Type B pancreatic cell (in vitro differentiated cells): Measurements from ENCODE around the gene ITGA8. TPM values are rescaled to one million over a fixed set of nuclear protein-coding genes. Genes with fewer than 3 reads are reported as not detected.

ENCODE experiments used
- DNase-seq: peaks from one replicate; pipeline ENCODE4 v3.0.0; 2021; ENCODE audit warnings: mixed read lengths; ENCODE audit not compliant: unreplicated experiment; ENCODE audit errors: extremely low spot score
- H3K27ac Mint-ChIP-seq: 2 replicates; pipeline ENCODE4 v1.8.0; 2021; ENCODE audit warnings: mild to moderate bottlenecking, mixed read lengths
- H3K27me3 Mint-ChIP-seq: 2 replicates; pipeline ENCODE4 v1.8.0; 2021; ENCODE audit warnings: mixed read lengths
- H3K36me3 Mint-ChIP-seq: 2 replicates; pipeline ENCODE4 v1.8.0; 2021; ENCODE audit warnings: mixed read lengths
- H3K4me1 Mint-ChIP-seq: one replicate; pipeline ENCODE4 v1.8.0; 2021; ENCODE audit warnings: mixed read lengths; ENCODE audit not compliant: unreplicated experiment
- H3K4me3 Mint-ChIP-seq: 2 replicates; pipeline ENCODE4 v1.8.0; 2021; ENCODE audit warnings: mild to moderate bottlenecking, mixed read lengths
- H3K9me3 Mint-ChIP-seq: 2 replicates; pipeline ENCODE4 v1.8.0; 2021; ENCODE audit warnings: mixed read lengths
- total RNA-seq: library from RNA; stranded (reverse); gene quantifications from 2 replicates; pipeline ENCODE4 v1.2.1, GENCODE V29; 2021; ENCODE audit warnings: low replicate concordance
- TF ChIP-seq, protein P1 (sequence below): fragments of 200-600 bp; sonication (generic); conservative IDR thresholded peaks from 2 replicates; pipeline ENCODE4 v1.5.0; 2021; ENCODE audit warnings: antibody characterized with exemption, mild to moderate bottlenecking

The ITGA8 gene
- total RNA-seq, 1 donor from 2014 or later = 10.1 TPM

GRCh38 chr10:15723803-15724202 is 4.1 kb upstream of the ITGA8 start:
- peaks cover 8% of the 10 kb centered on the region for H3K4me1 Mint-ChIP-seq
- DNase-seq = no peak
- no peak overlapping the region for H3K4me3 Mint-ChIP-seq
- TF ChIP-seq, protein P1, sequence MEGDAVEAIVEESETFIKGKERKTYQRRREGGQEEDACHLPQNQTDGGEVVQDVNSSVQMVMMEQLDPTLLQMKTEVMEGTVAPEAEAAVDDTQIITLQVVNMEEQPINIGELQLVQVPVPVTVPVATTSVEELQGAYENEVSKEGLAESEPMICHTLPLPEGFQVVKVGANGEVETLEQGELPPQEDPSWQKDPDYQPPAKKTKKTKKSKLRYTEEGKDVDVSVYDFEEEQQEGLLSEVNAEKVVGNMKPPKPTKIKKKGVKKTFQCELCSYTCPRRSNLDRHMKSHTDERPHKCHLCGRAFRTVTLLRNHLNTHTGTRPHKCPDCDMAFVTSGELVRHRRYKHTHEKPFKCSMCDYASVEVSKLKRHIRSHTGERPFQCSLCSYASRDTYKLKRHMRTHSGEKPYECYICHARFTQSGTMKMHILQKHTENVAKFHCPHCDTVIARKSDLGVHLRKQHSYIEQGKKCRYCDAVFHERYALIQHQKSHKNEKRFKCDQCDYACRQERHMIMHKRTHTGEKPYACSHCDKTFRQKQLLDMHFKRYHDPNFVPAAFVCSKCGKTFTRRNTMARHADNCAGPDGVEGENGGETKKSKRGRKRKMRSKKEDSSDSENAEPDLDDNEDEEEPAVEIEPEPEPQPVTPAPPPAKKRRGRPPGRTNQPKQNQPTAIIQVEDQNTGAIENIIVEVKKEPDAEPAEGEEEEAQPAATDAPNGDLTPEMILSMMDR = no peak
- H3K9me3 Mint-ChIP-seq = no peaks in the 10 kb centered on the region
- no peak overlapping the region for H3K27ac Mint-ChIP-seq
- peaks cover 35% of the 10 kb centered on the region for H3K27me3 Mint-ChIP-seq
- H3K36me3 Mint-ChIP-seq = no peaks in the 10 kb centered on the region

DNA sequence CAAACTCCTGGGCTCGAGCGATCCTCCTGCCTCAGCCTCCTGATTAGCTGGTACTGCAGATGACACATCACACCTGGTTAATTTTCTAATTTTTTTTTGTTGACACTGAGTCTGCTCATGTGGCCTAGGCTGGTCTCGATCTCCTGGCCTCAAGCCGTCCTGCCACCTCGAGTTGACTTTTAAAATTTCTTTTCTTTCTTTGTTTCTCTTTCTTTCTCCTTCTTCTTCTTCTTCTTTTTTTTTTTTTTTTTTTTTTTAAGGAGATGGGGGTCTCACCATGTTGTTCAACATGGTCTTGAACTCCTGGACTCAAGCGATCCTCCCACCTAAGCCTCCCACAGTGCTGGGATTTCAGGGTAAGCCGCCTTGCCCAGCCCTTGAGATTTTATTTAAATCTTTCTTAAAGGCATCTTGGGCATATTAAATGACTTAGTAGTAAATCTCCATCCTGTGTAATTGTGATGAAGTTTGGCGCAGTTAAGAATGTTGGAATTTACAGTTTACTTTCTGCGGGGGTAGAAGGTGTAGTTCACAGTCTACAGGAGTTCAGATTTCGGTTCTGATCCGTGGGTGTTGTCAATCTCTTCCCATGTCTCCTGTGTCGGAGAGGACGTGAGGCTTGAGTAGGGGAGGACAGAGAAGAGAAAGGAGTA is 1.0 kb upstream of the ITGA8 start:
- peaks cover 58% of the 10 kb centered on the region for H3K27me3 Mint-ChIP-seq
- no peaks in the 10 kb centered on the region for H3K36me3 Mint-ChIP-seq
- H3K4me3 Mint-ChIP-seq = no peak overlapping the region
- DNase-seq = no peak
- TF ChIP-seq, protein P1 = no peak
- no peaks in the 10 kb centered on the region for H3K9me3 Mint-ChIP-seq
- H3K27ac Mint-ChIP-seq = no peak overlapping the region
- H3K4me1 Mint-ChIP-seq = peaks cover 16% of the 10 kb centered on the region

GRCh38 chr10:15719049-15719898 is 448 bp downstream of the ITGA8 start:
- Mint-ChIP-seq H3K4me1 (peaks cover 16% of the 10 kb centered on the region), H3K27ac (peak overlapping the region; percentile 14), H3K36me3 (no peaks in the 10 kb centered on the region), H3K9me3 (no peaks in the 10 kb centered on the region), H3K4me3 (peak overlapping the region; percentile 95), H3K27me3 (peaks cover 62% of the 10 kb centered on the region)
- TF ChIP-seq, protein P1 = no peak
- DNase-seq = peak; percentile 69

DNA sequence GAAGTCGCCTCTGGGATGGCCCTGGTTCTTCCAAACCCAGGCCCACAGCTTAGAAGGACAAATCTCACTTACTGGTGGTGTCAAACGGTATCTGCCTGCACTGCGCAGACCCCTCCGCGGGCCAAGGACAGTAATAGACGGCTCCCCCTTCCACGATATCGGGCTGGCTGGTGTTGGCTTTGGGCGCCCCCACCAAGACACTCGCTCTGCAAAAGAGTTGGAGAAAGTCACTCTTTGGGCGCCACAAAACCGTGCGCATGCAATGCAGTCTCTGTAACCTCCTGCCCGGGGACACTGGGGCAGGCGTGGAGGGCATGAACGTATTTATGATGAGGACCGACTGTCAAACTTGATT is 1.1 kb downstream of the ITGA8 start:
- Mint-ChIP-seq H3K9me3 (no peaks in the 10 kb centered on the region), H3K27me3 (peaks cover 66% of the 10 kb centered on the region), H3K4me3 (peak overlapping the region; percentile 95), H3K4me1 (peaks cover 16% of the 10 kb centered on the region), H3K36me3 (no peaks in the 10 kb centered on the region), H3K27ac (peak overlapping the region; percentile 14)
- DNase-seq = no peak
- TF ChIP-seq, protein P1 = no peak

- Mint-ChIP-seq H3K4me1 (peaks cover 13% of the 10 kb centered on the region), H3K4me3 (no peak overlapping the region), H3K27me3 (peaks cover 47% of the 10 kb centered on the region), H3K27ac (no peak overlapping the region), H3K9me3 (no peaks in the 10 kb centered on the region), H3K36me3 (no peaks in the 10 kb centered on the region)
- no peak for DNase-seq
- TF ChIP-seq, protein P1 = peak; percentile 65
Measured at GRCh38 chr10:15715619-15716227, 4.0 kb downstream of the ITGA8 start.
